Left lung (tissue), 10 donors: ENCODE measurements around the gene ZNF609. TPM values are rescaled to one million over a fixed set of nuclear protein-coding genes. Genes with fewer than 3 reads are reported as not detected.

Source experiments
- ATAC-seq: fragments of 200-7000 bp; cut with Tn5 transposase; one replicate; pipeline ENCODE4 v1.9.1; 2020; ENCODE audit warnings: moderate library complexity
- DNase-seq, 4 donors: peaks; one replicate each; pipeline ENCODE4 v3.0.0-alpha.2; 2013 to 2020
- H3K27ac ChIP-seq, 2 donors: fragments of 200-600 bp; sonication (generic) in 1 of 2; one replicate each; pipeline versions ENCODE4 v1.5.0 to v1.8.0; 2020 to 2021
- H3K27me3 ChIP-seq, 2 donors: fragments of 200-600 bp; sonication (generic) in 1 of 2; one replicate each; pipeline versions ENCODE4 v1.5.0 to v1.8.0; 2020 to 2021
- H3K36me3 ChIP-seq, 2 donors: fragments of 200-600 bp; sonication (generic) in 1 of 2; one replicate each; pipeline versions ENCODE4 v1.5.0 to v1.8.0; 2020 to 2021
- H3K4me1 ChIP-seq, 2 donors: fragments of 200-600 bp; one replicate each; pipeline ENCODE4 v1.8.0; 2021
- H3K4me3 ChIP-seq, 2 donors: fragments of 200-600 bp; sonication (generic) in 1 of 2; one replicate each; pipeline versions ENCODE4 v1.5.0 to v1.8.0; 2020 to 2021; ENCODE audit warnings: mild to moderate bottlenecking in 1 of 2
- H3K9me3 ChIP-seq, 2 donors: fragments of 200-600 bp; sonication (generic) in 1 of 2; one replicate each; pipeline versions ENCODE4 v1.5.0 to v1.8.0; 2020 to 2021
- intact Hi-C, 2 donors: fragments of 100-400 bp; cut with DNase I; formaldehyde crosslinking; loops; one replicate each; pipeline versions ENCODE4 v1.11.2 to v1.14.2; 2022
- polyA plus RNA-seq, 6 donors: library from polyadenylated mRNA; unstranded; fragments of 120-200 nt; gene quantifications; one replicate each; pipeline ENCODE4 v1.2.1, GENCODE V29; 2013; ENCODE audit not compliant: insufficient read length in 6 of 6
- total RNA-seq, 2 donors: library from RNA; stranded (reverse); fragmentation: NEBNext Ultra II Directional; extraction: Animal tissue kit (Norgen Biotek cat#: 25700); gene quantifications; one replicate each; pipeline ENCODE4 v1.2.1, GENCODE V29; 2021
- TF ChIP-seq, protein P1 (sequence below), 2 donors: fragments of 200-600 bp; sonication (generic) in 1 of 2; IDR thresholded peaks; one replicate each; pipeline versions ENCODE4 v1.5.0 to v1.8.0; 2021; ENCODE audit warnings: antibody characterized with exemption in 2 of 2
- donor health status: DM: no; HTN: yes; CAD: no.
- donor health status: DM: no; HTN: no; CAD: no.

The ZNF609 gene
- total and polyA plus RNA-seq, 8 donors, result 31.9 to 37.4 (median 36.7) TPM

DNA sequence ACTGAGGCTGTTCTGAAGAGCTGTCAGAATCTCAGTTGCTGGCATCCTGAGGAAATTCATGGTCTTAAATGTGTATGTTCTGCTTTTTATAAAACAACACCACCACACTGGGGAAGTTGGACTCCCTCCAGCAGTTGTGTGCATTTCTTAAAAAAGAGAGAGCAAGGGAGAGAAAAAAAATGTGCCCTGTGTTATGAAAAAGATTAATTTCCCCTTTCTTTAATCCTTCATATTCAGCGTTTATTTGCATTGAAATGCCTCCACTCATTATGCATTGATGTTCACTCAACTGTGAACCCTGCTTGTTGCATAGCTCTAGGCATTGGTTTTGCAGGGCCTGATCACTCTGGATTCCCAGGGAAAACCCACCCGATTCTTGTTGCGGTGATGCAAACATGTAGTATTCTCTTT is 4.4 kb upstream of the ZNF609 start:
- peaks cover 14 to 34% of the 10 kb centered on the region in 2 donors for H3K4me1 ChIP-seq
- H3K27ac ChIP-seq, result peak overlapping the region in 1 of 2 donors; percentile 55
- TF ChIP-seq, protein P1, sequence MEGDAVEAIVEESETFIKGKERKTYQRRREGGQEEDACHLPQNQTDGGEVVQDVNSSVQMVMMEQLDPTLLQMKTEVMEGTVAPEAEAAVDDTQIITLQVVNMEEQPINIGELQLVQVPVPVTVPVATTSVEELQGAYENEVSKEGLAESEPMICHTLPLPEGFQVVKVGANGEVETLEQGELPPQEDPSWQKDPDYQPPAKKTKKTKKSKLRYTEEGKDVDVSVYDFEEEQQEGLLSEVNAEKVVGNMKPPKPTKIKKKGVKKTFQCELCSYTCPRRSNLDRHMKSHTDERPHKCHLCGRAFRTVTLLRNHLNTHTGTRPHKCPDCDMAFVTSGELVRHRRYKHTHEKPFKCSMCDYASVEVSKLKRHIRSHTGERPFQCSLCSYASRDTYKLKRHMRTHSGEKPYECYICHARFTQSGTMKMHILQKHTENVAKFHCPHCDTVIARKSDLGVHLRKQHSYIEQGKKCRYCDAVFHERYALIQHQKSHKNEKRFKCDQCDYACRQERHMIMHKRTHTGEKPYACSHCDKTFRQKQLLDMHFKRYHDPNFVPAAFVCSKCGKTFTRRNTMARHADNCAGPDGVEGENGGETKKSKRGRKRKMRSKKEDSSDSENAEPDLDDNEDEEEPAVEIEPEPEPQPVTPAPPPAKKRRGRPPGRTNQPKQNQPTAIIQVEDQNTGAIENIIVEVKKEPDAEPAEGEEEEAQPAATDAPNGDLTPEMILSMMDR (IDR thresholded peaks at IDR 0.05), result no peak
- H3K27me3 ChIP-seq, result no peaks in the 10 kb centered on the region
- intact Hi-C loops, result no loop called here
- peak in 2 of 4 donors; percentile 44 to 51 for DNase-seq
- no peaks in the 10 kb centered on the region for H3K9me3 ChIP-seq
- ATAC-seq, result no peak
- H3K4me3 ChIP-seq, result no peak overlapping the region
- peaks cover 0 to 9% of the 10 kb centered on the region in 2 donors for H3K36me3 ChIP-seq

DNA sequence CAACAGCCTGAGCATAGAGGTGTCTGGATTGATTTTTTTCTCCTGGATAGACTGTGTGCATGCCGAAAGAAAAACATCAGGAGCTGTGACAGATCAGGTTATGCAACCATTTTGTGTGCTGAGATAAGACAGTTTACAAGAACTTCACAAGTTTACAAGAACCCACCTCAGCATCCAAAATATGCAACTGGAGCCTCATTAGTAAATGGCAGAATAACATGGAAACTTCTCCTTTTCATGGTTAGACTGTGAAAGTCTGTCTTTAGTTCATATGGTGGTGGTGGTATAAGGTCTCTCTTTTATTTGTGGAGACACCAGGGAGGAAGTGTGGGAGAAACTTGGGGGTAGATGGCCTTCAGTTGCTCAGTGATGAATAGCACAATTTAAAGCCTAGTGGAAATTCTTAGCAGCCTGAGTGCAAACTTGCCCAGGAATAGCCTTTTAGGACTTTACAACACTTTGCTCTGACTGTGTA is 3.7 kb upstream of the ZNF609 start:
- Histone ChIP-seq H3K27me3 (no peaks in the 10 kb centered on the region), H3K4me3 (no peak overlapping the region), H3K27ac (peak overlapping the region in 1 of 2 donors; percentile 55), H3K4me1 (peaks cover 18 to 39% of the 10 kb centered on the region in 2 donors), H3K9me3 (no peaks in the 10 kb centered on the region), H3K36me3 (peaks cover 0 to 9% of the 10 kb centered on the region in 2 donors)
- intact Hi-C loops, result no loop called here
- DNase-seq, result no peak
- ATAC-seq, result no peak
- TF ChIP-seq, protein P1 (IDR thresholded peaks at IDR 0.05), result no peak

DNA sequence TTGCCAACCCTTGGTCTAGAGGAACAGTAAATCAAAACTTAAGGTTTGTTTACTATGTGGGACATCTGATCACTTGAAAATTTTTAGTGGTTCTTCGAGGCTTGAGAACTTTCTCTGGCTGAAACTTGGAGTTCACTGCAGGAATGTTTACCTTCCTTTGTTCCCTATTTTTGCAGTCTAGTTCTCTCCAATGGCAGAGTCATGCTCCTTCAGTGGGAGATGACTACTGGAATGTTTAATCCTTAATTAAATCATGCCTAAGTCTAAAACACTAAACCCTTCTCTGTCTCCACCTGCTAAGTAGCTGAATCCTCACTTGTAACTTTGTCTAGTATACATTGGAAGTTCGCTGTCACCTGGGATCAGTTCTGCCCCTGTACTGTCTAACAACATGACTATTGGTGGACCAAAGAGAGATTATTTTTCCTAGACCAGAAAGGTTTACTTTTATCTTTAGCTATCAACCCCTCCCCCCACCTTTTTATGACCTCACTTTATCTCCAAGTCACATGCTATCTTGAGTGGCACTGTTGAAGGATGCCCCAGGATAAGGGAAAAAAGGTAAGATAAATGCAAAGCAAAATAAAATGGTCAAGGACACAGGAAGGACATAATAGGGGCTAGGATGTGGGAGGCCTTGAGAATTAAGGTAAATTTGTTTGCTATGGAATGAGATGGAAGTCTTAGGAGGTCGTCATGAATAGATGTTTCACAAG is 1.2 kb upstream of the ZNF609 start:
- no peak overlapping the region for H3K4me3 ChIP-seq
- H3K4me1 ChIP-seq, result peaks cover 28 to 63% of the 10 kb centered on the region in 2 donors
- ATAC-seq (peak; percentile 1), DNase-seq (no peak)
- H3K27ac ChIP-seq, result no peak overlapping the region
- TF ChIP-seq, protein P1 (IDR thresholded peaks at IDR 0.05), result no peak
- no peaks in the 10 kb centered on the region for H3K9me3 ChIP-seq
- peaks cover 0 to 9% of the 10 kb centered on the region in 2 donors for H3K36me3 ChIP-seq
- H3K27me3 ChIP-seq, result no peaks in the 10 kb centered on the region
- intact Hi-C loops, result no loop called here

DNA sequence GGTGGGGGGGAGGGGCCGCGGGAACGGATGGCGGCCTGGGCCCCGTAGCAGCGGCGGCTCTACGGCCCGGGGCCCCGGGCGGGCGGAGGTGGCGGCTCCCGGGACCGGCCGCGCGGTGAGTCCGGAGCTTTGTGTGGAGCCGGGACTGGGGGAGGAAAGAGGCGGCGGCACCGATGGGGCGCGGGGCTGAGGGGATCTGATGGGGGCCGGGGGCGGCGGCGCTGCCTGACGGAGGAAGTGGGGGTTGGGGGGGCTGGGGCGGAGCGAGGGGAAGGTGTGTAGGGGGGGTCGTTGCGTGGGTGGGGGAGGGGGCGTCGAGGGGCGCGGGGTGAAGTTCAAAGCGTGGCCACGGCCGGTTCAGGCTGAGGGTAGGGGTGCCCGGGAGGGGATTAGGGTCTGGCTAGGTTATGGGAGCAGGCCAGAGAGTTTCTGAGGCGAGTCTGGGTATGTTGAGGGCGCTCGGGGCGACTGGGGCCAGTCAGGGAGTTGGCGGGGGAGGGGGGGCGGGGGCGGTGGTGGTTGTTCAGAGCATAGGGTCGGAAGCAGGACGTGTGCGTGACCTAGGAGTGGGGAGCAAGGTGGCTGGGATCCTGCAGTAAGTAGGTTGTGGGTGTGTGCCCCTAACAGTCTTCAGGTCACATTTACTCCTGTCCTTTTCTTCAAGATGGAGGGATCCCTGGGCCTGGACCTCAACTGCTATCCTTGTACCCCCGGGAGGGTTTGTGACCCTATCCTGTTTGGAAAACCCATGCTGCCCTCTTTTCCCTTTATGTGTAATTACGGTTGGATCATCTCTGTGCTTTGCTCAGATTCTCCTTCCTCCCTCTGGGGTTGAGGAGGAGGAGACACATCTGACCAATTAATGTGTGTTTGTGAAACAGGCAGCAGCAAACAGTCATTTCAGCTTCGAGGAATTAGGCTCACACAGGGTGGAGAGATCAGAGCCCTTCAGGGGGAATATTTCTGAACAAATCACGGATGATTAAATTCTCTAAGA is 644 bp downstream of the ZNF609 start:
- intact Hi-C loops, result no loop called here
- ATAC-seq, result peak; percentile 56

More for the DNA sequence above, 644 bp downstream of the ZNF609 start:
- H3K9me3 ChIP-seq, result no peaks in the 10 kb centered on the region
- H3K27me3 ChIP-seq, result no peaks in the 10 kb centered on the region
- H3K4me3 ChIP-seq, result peak overlapping the region; percentile 36 to 51
- peak in 3 of 4 donors; percentile 34 to 76 (median 57) for DNase-seq
- no peaks in the 10 kb centered on the region for H3K36me3 ChIP-seq
- H3K27ac ChIP-seq, result peak overlapping the region; percentile 79 to 81
- TF ChIP-seq, protein P1 (IDR thresholded peaks at IDR 0.05), result no peak
- H3K4me1 ChIP-seq, result peaks cover 34 to 69% of the 10 kb centered on the region in 2 donors
